ENCODE data around the gene NOB1. TPM values are rescaled to one million over a fixed set of nuclear protein-coding genes. Genes with fewer than 3 reads are reported as not detected.

NOB1 gene
- total RNA-seq, 4 donors from 2014 or later = 28.0 to 44.5 (median 40.1) TPM

DNA sequence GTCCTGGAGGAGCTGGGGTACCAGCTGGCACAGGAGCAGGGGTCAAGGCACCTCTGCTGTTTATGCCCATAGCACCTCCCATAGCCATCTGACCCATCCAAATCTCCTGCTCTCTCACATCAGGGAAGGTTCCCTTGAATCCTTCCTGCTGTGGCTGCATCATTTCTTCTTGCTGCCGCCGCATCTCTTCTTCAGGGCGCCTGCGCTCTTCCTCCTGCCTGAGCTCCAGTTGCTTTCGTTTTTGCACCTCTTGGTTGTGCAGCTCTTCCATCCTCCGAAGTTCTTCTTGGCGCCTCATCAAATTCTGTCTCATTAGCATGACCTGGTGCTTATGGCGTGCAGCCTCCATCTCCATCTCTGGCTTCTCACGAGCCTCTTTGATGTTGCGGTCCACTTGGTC, 2.0 kb upstream of the NOB1 start:
- no peak for TF ChIP-seq CTCF (IDR thresholded peaks at IDR 0.05; ENCODE audit: low read depth)

DNA sequence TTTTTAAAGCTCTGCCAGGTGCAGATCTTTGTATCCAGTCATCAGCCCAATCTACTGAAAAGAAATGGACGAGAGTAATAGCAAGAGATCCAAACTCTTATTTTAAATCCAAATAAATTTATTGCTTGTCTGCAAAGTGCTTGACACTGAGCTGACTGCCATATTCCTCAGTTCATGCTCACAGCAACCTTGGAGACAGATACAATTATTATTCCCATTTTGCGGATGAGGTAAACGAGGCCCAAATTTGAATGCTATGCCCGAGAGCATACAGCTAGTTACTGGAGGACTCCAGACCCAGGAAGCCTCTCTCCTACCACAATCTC, 620 bp downstream of the NOB1 start:
- no peak for TF ChIP-seq CTCF (IDR thresholded peaks at IDR 0.05; ENCODE audit: low read depth)

- no peak for TF ChIP-seq CTCF (IDR thresholded peaks at IDR 0.05; ENCODE audit: low read depth)
Measured at GRCh38 chr16:69748694-69749345, 5.9 kb downstream of the NOB1 start.

DNA sequence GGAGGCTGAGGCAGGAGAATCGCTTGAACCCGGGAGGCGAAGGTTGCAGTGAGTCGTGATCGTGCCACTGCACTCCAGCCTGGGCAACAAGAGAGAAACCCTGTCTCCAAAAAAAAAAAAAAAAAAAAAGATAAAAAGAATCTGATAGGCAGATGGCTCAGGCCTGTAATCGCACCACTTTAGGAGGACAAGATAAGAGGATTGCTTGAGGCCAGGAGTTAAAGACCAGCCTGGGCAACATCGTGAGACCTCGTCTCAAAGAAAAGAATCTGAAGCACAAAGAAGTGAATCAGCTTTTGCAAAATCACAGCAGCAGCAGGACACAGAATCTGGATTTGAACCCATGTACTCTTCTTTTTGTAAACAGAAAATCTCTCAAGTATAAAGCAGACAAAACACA, 7.6 kb downstream of the NOB1 start:
- TF ChIP-seq CTCF (IDR thresholded peaks at IDR 0.05; ENCODE audit: low read depth) = no peak

- TF ChIP-seq CTCF (IDR thresholded peaks at IDR 0.05; ENCODE audit: low read depth) = no peak
Measured at GRCh38 chr16:69745959-69746358, 8.8 kb downstream of the NOB1 start.

GRCh38 chr16:69745232-69745612, 9.5 kb downstream of the NOB1 start:
- no peak for TF ChIP-seq CTCF (IDR thresholded peaks at IDR 0.05; ENCODE audit: low read depth)

DNA sequence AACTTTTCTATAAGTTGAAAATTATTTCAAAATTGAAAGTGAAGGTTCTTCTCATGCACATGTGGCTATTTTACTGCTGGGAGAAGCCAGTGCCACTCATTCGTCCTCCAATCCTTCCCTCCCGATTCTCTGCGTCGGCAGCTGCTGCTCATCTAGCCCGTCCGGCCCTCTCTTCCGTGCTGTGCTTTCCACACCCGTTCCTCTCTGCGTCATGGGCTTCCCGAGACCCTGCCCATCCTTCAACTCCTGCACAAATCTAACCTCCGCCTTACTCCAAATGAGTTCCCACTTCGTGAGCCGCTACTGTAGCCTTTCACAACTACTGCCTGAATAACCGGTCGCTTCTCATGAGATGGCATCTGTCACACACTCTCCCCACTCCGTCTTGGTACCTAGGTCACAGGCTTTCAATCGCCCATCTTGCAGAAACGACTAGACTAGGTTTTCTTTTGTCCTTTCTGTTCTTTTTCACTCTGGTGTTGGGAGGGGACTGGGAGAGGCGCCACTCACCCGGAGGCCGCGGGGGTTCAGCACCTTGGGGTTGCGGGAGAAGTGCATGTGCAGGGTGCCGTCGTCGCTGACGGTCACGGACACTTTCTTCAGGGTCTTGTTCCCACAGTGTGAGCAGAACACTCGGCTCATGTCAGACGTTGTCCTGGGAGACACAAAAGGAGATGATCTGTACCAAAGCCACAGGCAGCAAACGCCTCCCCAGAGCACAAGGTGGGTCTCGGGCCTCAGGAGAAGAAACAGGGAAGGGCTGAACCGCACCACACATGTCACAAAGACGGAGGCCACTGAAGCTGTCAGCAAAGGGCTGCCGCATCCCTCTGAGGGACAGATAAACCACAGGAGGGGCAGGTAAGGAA, 10.1 kb downstream of the NOB1 start:
- TF ChIP-seq CTCF (IDR thresholded peaks at IDR 0.05; ENCODE audit: low read depth) = no peak

Data from subcutaneous adipose tissue (tissue), 4 donors.